Aorta (tissue), 5 donors: ENCODE measurements around the gene MYO18B. TPM values are rescaled to one million over a fixed set of nuclear protein-coding genes. Genes with fewer than 3 reads are reported as not detected.

Experiments
- ATAC-seq: fragments of 200-7000 bp; cut with Tn5 transposase; one replicate; pipeline ENCODE4 v1.9.1; 2022; ENCODE audit warnings: moderate library complexity; ENCODE audit not compliant: low FRiP score
- DNase-seq, 2 donors: peaks; one replicate each; pipeline ENCODE4 v3.0.0-alpha.2; 2020
- H3K27ac ChIP-seq, 2 donors: one replicate each; pipeline ENCODE4 v1.5.1; 2013; ENCODE audit warnings: low read length in 2 of 2, mild to moderate bottlenecking in 2 of 2, moderate library complexity in 2 of 2, control low read depth in 1 of 2, inconsistent platforms in 1 of 2, low read depth in 1 of 2
- H3K27me3 ChIP-seq, 2 donors: one replicate each; pipeline ENCODE4 v1.6.1; 2013; ENCODE audit warnings: control low read depth in 1 of 2, low read length in 1 of 2, mild to moderate bottlenecking in 1 of 2, moderate library complexity in 1 of 2; ENCODE audit not compliant: insufficient read depth in 2 of 2, control insufficient read depth in 1 of 2
- H3K36me3 ChIP-seq, 2 donors: one replicate each; pipeline ENCODE4 v1.6.1; 2013; ENCODE audit warnings: control low read depth in 1 of 2, low read length in 1 of 2, mild to moderate bottlenecking in 1 of 2; ENCODE audit not compliant: insufficient read depth in 2 of 2, control insufficient read depth in 1 of 2
- H3K4me1 ChIP-seq, 2 donors: one replicate each; pipeline ENCODE4 v1.6.1; 2013; ENCODE audit warnings: low read length in 2 of 2, control low read depth in 1 of 2, mild to moderate bottlenecking in 1 of 2, moderate library complexity in 1 of 2; ENCODE audit not compliant: insufficient read depth in 2 of 2, control insufficient read depth in 1 of 2
- H3K4me3 ChIP-seq, 2 donors: one replicate each; pipeline ENCODE4 v1.5.1; 2013; ENCODE audit warnings: low read length in 2 of 2, control low read depth in 1 of 2, mild to moderate bottlenecking in 1 of 2
- H3K9me3 ChIP-seq: one replicate; pipeline ENCODE4 v1.6.1; 2013; ENCODE audit warnings: mild to moderate bottlenecking, low read length; ENCODE audit not compliant: control insufficient read depth
- WGBS, 2 donors: extraction: QIAGEN DNeasy Blood & Tissue Kit; methylation state at CpG; one replicate each; pipeline ENCODE4 v1.1.7; 2013; 5-methylcytosine and 5-hydroxymethylcytosine counted together
- intact Hi-C, 2 donors: fragments of 100-400 bp; cut with DNase I; formaldehyde crosslinking; loops; one replicate each; pipeline versions ENCODE4 v1.14.2 to v1.15.0; 2022
- polyA plus RNA-seq, 2 donors: library from polyadenylated mRNA; stranded (reverse); fragments of 200-250 nt; gene quantifications; one replicate each; pipeline ENCODE4 v1.2.3, GENCODE V29; 2013
- total RNA-seq, 2 donors: library from RNA; stranded (reverse); fragmentation: NEBNext Ultra II Directional; extraction: Animal tissue kit (Norgen Biotek cat#: 25700); gene quantifications; one replicate each; pipeline ENCODE4 v1.2.1, GENCODE V29; 2021
- donor health status: healthy with polysubstance abuse.
- donor health status: Bipolar disorder and iron deficiency.
- donor health status: DM: no; HTN: no; CAD: no.
- donor health status: DM: no; HTN: no; CAD: no.
- donor health status: DM: yes; HTN: yes; CAD: no.

Gene MYO18B
- total and polyA plus RNA-seq, 4 donors = 10.1 to 31.6 (median 22.1) TPM

- 84 to 86% methylated on average over 12 of the region's 12 CpGs for WGBS, 2 donors
- Histone ChIP-seq H3K27me3 (no peaks in the 10 kb centered on the region), H3K4me1 (no peaks in the 10 kb centered on the region), H3K4me3 (no peak overlapping the region), H3K36me3 (peaks cover 0 to 11% of the 10 kb centered on the region in 2 donors), H3K9me3 (no peaks in the 10 kb centered on the region), H3K27ac (no peak overlapping the region)
- intact Hi-C loops = no loop called here
- DNase-seq (no peak), ATAC-seq (no peak)
Measured at GRCh38 chr22:25992331-25992730, 250.3 kb downstream of the MYO18B start.

GRCh38 chr22:25996669-25997068 is 254.7 kb downstream of the MYO18B start:
- no peak for DNase-seq
- Histone ChIP-seq H3K36me3 (peaks cover 8 to 11% of the 10 kb centered on the region in 2 donors), H3K4me3 (no peak overlapping the region), H3K4me1 (peaks cover 0 to 4% of the 10 kb centered on the region in 2 donors), H3K27ac (no peak overlapping the region), H3K9me3 (no peaks in the 10 kb centered on the region), H3K27me3 (no peaks in the 10 kb centered on the region)
- WGBS, 2 donors = 81 to 85% methylated on average over 7 of the region's 7 CpGs
- no peak for ATAC-seq
- intact Hi-C loops = no loop called here

- Histone ChIP-seq H3K27me3 (no peaks in the 10 kb centered on the region), H3K4me1 (peaks cover 0 to 4% of the 10 kb centered on the region in 2 donors), H3K36me3 (peaks cover 8% of the 10 kb centered on the region in 2 donors), H3K27ac (no peak overlapping the region), H3K9me3 (no peaks in the 10 kb centered on the region), H3K4me3 (no peak overlapping the region)
- DNase-seq = no peak
- 58 to 59% methylated on average over 11 of the region's 11 CpGs for WGBS, 2 donors
- intact Hi-C loops = no loop called here
- no peak for ATAC-seq
Measured at GRCh38 chr22:25997886-25998775, 256.1 kb downstream of the MYO18B start.

- peaks cover 1% of the 10 kb centered on the region for H3K9me3 ChIP-seq
- H3K36me3 ChIP-seq = peaks cover 18% of the 10 kb centered on the region in 2 donors
- DNase-seq (no peak), ATAC-seq (no peak)
- intact Hi-C loops = no loop called here
- H3K4me1 ChIP-seq = peaks cover 0 to 4% of the 10 kb centered on the region in 2 donors
- no peak overlapping the region for H3K4me3 ChIP-seq
- 63 to 93% methylated on average over 2 of the region's 2 CpGs for WGBS, 2 donors
- no peaks in the 10 kb centered on the region for H3K27me3 ChIP-seq
- no peak overlapping the region for H3K27ac ChIP-seq
Measured at GRCh38 chr22:26002456-26002855, 260.5 kb downstream of the MYO18B start.

- DNase-seq (no peak), ATAC-seq (no peak)
- Histone ChIP-seq H3K36me3 (peaks cover 14 to 18% of the 10 kb centered on the region in 2 donors), H3K4me3 (no peak overlapping the region), H3K9me3 (peaks cover 1% of the 10 kb centered on the region), H3K27ac (no peak overlapping the region), H3K4me1 (no peaks in the 10 kb centered on the region), H3K27me3 (no peaks in the 10 kb centered on the region)
- intact Hi-C loops = no loop called here
- 90 to 92% methylated on average over 4 of the region's 4 CpGs for WGBS, 2 donors
Measured at GRCh38 chr22:26004477-26004876, 262.5 kb downstream of the MYO18B start.

GRCh38 chr22:26008587-26008986 is 266.6 kb downstream of the MYO18B start:
- Histone ChIP-seq H3K4me3 (no peak overlapping the region), H3K4me1 (no peaks in the 10 kb centered on the region), H3K36me3 (peaks cover 9 to 14% of the 10 kb centered on the region in 2 donors), H3K27ac (no peak overlapping the region), H3K9me3 (peaks cover 1% of the 10 kb centered on the region), H3K27me3 (no peaks in the 10 kb centered on the region)
- ATAC-seq (no peak), DNase-seq (no peak)
- 69 to 81% methylated on average over 7 of the region's 7 CpGs for WGBS, 2 donors
- intact Hi-C loops = no loop called here

GRCh38 chr22:26016916-26017315 is 274.9 kb downstream of the MYO18B start:
- no peak overlapping the region for H3K4me3 ChIP-seq
- intact Hi-C loops = no loop called here
- 50 to 80% methylated on average over 1 of the region's 1 CpG for WGBS, 2 donors
- no peaks in the 10 kb centered on the region for H3K36me3 ChIP-seq
- H3K9me3 ChIP-seq = no peaks in the 10 kb centered on the region
- no peaks in the 10 kb centered on the region for H3K27me3 ChIP-seq
- H3K27ac ChIP-seq = no peak overlapping the region
- ATAC-seq (no peak), DNase-seq (no peak)
- H3K4me1 ChIP-seq = no peaks in the 10 kb centered on the region

GRCh38 chr22:26017932-26018331 is 275.9 kb downstream of the MYO18B start:
- ATAC-seq (no peak), DNase-seq (no peak)
- no peaks in the 10 kb centered on the region for H3K9me3 ChIP-seq
- 63 to 77% methylated on average over 5 of the region's 5 CpGs for WGBS, 2 donors
- H3K4me3 ChIP-seq = no peak overlapping the region
- no peak overlapping the region for H3K27ac ChIP-seq
- H3K36me3 ChIP-seq = no peaks in the 10 kb centered on the region
- no peaks in the 10 kb centered on the region for H3K27me3 ChIP-seq
- intact Hi-C loops = no loop called here
- H3K4me1 ChIP-seq = no peaks in the 10 kb centered on the region

- no peak for ATAC-seq
- Histone ChIP-seq H3K4me3 (no peak overlapping the region), H3K4me1 (no peaks in the 10 kb centered on the region), H3K9me3 (no peaks in the 10 kb centered on the region), H3K36me3 (no peaks in the 10 kb centered on the region), H3K27me3 (no peaks in the 10 kb centered on the region), H3K27ac (no peak overlapping the region)
- intact Hi-C loops = no loop called here
- no peak for DNase-seq
- WGBS, 2 donors = 64 to 73% methylated on average over 5 of the region's 5 CpGs
Measured at GRCh38 chr22:26019596-26019995, 277.6 kb downstream of the MYO18B start.
